ENCODE measurements around the gene NFATC4.
"Not testable (repeated sequence)": the region's sequence is repeated elsewhere in the genome, so short reads cannot be mapped to it uniquely, and the experiment has no call there.

Gene NFATC4

GRCh38 chr14:24367514-24368211 lies at the start of gene NFATC4:
Gene NFATC4, plus strand, starts transcription at chr14:24368184. Its CDS starts 157 bp downstream, at chr14:24368341.
- CTCF ChIA-PET, result no interaction called here
- DNase-seq, result no peak
- peaks cover 86% of the 10 kb centered on the region for H3K27me3 Mint-ChIP-seq
- no peaks in the 10 kb centered on the region for H3K9me3 Mint-ChIP-seq
- H3K27ac Mint-ChIP-seq, result no peak within 1 kb of the TSS
- H3K4me1 Mint-ChIP-seq, result peaks cover 30% of the 10 kb centered on the region
- peaks cover 2% of the 10 kb centered on the region for H3K36me3 Mint-ChIP-seq
- H3K4me3 Mint-ChIP-seq, result peak within 1 kb of the TSS; percentile 35

- H3K4me3 Mint-ChIP-seq, result no peak overlapping the region
- H3K9me3 Mint-ChIP-seq, result no peaks in the 10 kb centered on the region
- H3K4me1 Mint-ChIP-seq, result peaks cover 9% of the 10 kb centered on the region
- peaks cover 3% of the 10 kb centered on the region for H3K36me3 Mint-ChIP-seq
- H3K27ac Mint-ChIP-seq, result no peak overlapping the region
- peaks cover 77% of the 10 kb centered on the region for H3K27me3 Mint-ChIP-seq
- CTCF ChIA-PET, result interaction anchor here (0.9 to 2.2 kb wide), 3 partner anchors 11 to 114 kb away, joined by 3 to 8 read pairs (median 4); partner anchors contain the start of gene CIDEB
- no peak for DNase-seq
Observed at GRCh38 chr14:24321212-24321975, 46.6 kb upstream of the NFATC4 start.

DNA sequence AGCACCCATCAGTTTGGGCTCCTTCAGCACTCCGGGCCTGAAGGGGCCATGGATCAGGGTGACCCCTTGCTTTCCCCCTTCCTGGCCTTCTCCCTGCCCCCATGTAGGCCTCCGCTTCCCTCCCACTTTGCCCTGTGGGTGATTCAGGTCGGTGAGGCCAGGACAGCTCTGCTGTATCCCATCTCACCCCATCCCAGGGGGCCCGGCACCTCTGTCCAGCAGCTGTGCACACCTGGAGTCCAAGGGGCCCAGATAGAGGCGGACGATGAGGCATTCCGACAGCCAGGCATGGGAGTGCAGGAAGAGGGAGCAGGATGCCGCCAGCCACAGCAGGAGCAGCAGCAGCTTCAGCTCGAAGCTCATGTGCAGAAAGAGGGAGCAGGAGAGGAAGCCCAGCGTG lies 45.3 kb upstream of the NFATC4 start:
- peaks cover 11% of the 10 kb centered on the region for H3K4me1 Mint-ChIP-seq
- H3K27me3 Mint-ChIP-seq, result peaks cover 82% of the 10 kb centered on the region
- no peak for DNase-seq
- peaks cover 3% of the 10 kb centered on the region for H3K36me3 Mint-ChIP-seq
- H3K4me3 Mint-ChIP-seq, result no peak overlapping the region
- CTCF ChIA-PET, result interaction anchor here (0.9 to 2.2 kb wide), 5 partner anchors 10 to 113 kb away, joined by 3 to 8 read pairs (median 4); partner anchors contain the start of genes CIDEB and LTB4R2
- H3K27ac Mint-ChIP-seq, result no peak overlapping the region
- no peaks in the 10 kb centered on the region for H3K9me3 Mint-ChIP-seq

GRCh38 chr14:24323341-24323740 lies 44.6 kb upstream of the NFATC4 start:
- H3K4me1 Mint-ChIP-seq, result peaks cover 13% of the 10 kb centered on the region
- no peak for DNase-seq
- no peak overlapping the region for H3K4me3 Mint-ChIP-seq
- no peak overlapping the region for H3K27ac Mint-ChIP-seq
- no peaks in the 10 kb centered on the region for H3K9me3 Mint-ChIP-seq
- H3K27me3 Mint-ChIP-seq, result peaks cover 81% of the 10 kb centered on the region
- CTCF ChIA-PET, result interaction anchor here (0.9 to 18.8 kb wide), 5 partner anchors 10 to 108 kb away, joined by 3 to 557 read pairs (median 8); partner anchors contain the start of genes CBLN3, CIDEB, KHNYN and LTB4R2
- no peaks in the 10 kb centered on the region for H3K36me3 Mint-ChIP-seq

- Mint-ChIP-seq H3K4me3 (no peak overlapping the region), H3K36me3 (no peaks in the 10 kb centered on the region), H3K4me1 (peaks cover 18% of the 10 kb centered on the region), H3K9me3 (no peaks in the 10 kb centered on the region), H3K27ac (no peak overlapping the region), H3K27me3 (peaks cover 76% of the 10 kb centered on the region)
- CTCF ChIA-PET, result interaction anchor here (1.5 to 18.8 kb wide), 4 partner anchors 10 to 106 kb away, joined by 3 to 557 read pairs (median 8); partner anchors contain the start of genes CBLN3, KHNYN and LTB4R2
- DNase-seq, result no peak
Observed at GRCh38 chr14:24324024-24324423, 44.0 kb upstream of the NFATC4 start.

DNA sequence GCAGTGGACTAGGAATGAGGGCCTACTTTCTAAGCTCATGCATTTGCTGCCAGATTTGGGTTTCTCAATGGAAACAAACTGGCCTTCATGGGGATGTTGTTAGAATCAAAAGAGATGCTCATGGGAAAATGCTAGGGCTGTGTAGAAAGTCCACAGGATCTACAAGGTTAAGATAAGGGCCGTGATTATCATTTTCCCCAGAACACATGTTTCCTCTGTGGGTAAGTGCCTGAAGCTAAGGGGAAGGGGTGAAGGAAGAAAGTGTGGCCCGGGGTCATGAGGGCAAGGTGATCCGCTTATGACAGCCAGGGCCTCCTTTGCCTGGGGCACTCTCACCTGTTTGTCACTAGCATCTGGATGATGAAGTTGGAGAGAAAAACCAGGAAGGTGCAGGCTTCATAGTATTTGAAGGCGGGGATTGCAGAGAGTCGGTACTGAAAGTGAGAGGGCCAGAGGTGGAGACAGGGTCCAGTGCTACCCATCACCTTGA lies 42.9 kb upstream of the NFATC4 start:
- Mint-ChIP-seq H3K27me3 (peaks cover 76% of the 10 kb centered on the region), H3K36me3 (no peaks in the 10 kb centered on the region), H3K9me3 (no peaks in the 10 kb centered on the region), H3K4me1 (peaks cover 27% of the 10 kb centered on the region), H3K4me3 (no peak overlapping the region), H3K27ac (no peak overlapping the region)
- DNase-seq, result no peak
- CTCF ChIA-PET, result interaction anchor here (0.7 to 18.8 kb wide), 5 partner anchors 8 to 105 kb away, joined by 3 to 557 read pairs (median 6); partner anchors contain the start of genes CBLN3, KHNYN and LTB4R2

GRCh38 chr14:24325963-24326362 lies 42.0 kb upstream of the NFATC4 start:
- peaks cover 75% of the 10 kb centered on the region for H3K27me3 Mint-ChIP-seq
- no peak for DNase-seq
- no peak overlapping the region for H3K27ac Mint-ChIP-seq
- H3K36me3 Mint-ChIP-seq, result no peaks in the 10 kb centered on the region
- no peak overlapping the region for H3K4me3 Mint-ChIP-seq
- CTCF ChIA-PET, result interaction anchor here (2.2 to 18.8 kb wide), 2 partner anchors 8 to 104 kb away, joined by 9 to 557 read pairs; partner anchors contain the start of genes CBLN3 and KHNYN
- no peaks in the 10 kb centered on the region for H3K9me3 Mint-ChIP-seq
- H3K4me1 Mint-ChIP-seq, result peaks cover 27% of the 10 kb centered on the region

DNA sequence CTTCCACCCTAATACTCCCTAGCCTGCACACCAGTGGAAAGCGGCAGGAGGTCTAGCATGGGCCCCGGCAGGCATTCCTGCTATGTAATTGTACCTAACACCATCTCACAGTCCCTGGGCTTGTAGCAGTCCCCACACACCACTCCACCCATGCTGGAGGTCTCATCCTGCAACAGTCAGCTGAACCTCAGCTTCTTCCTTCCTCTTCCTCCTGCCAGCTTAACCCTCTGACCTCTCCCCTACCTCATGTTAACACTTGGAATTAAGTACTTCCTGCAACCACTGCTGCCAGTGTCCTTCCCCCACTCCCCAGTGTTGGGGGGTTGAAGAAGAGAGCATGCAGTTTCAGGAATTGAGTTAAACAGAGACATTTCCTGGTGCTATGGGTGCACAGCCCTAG lies 40.7 kb upstream of the NFATC4 start:
- no peak for DNase-seq
- CTCF ChIA-PET, result interaction anchor here (0.7 to 18.8 kb wide), 6 partner anchors 9 to 112 kb away, joined by 3 to 557 read pairs (median 3); partner anchors contain the start of genes CBLN3, CIDEB, KHNYN and LTB4R
- H3K27ac Mint-ChIP-seq, result no peak overlapping the region
- H3K9me3 Mint-ChIP-seq, result no peaks in the 10 kb centered on the region
- H3K4me1 Mint-ChIP-seq, result peaks cover 38% of the 10 kb centered on the region
- no peaks in the 10 kb centered on the region for H3K36me3 Mint-ChIP-seq
- H3K4me3 Mint-ChIP-seq, result no peak overlapping the region
- peaks cover 80% of the 10 kb centered on the region for H3K27me3 Mint-ChIP-seq

GRCh38 chr14:24327914-24328313 lies 40.1 kb upstream of the NFATC4 start:
- not testable (repeated sequence) for H3K4me3 Mint-ChIP-seq, H3K36me3 Mint-ChIP-seq, H3K27ac Mint-ChIP-seq, H3K9me3 Mint-ChIP-seq
- DNase-seq, result peak; percentile 48
- CTCF ChIA-PET, result interaction anchor here (1.1 to 18.8 kb wide), 3 partner anchors 8 to 102 kb away, joined by 3 to 557 read pairs (median 129); partner anchors contain the start of genes CBLN3, CIDEB, KHNYN and LTB4R
- peaks cover 80% of the 10 kb centered on the region for H3K27me3 Mint-ChIP-seq
- peaks cover 43% of the 10 kb centered on the region for H3K4me1 Mint-ChIP-seq

DNA sequence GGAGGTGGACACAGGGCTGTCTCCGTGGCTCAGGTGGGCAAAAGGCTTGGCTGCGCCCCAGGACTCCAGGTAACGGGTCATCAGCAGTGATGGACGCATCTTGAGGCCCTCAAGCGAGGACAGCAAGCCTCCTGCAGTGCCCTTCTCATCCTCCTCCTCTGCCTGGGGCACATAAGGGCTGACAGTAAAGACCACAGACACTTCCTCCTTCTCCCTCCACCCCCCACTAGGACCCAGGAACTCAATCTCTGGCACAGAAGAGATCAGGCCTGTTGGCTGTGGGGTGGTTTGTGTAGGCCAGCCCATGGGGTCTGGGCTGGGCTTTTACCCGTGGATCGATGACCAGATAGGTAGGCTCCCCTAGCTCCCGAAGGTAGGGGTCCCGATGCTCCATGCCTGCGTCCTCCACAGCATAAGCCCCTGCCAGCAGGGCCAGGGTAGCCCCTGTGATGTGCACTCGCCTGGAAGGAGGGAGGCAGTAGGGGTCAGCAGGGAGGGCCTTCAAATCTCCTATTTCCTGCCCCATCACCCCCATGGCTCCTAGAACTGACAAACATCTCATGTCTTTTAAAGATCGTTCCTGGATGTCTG lies 38.8 kb upstream of the NFATC4 start:
- Mint-ChIP-seq H3K4me3 (no peak overlapping the region), H3K9me3 (no peaks in the 10 kb centered on the region), H3K27ac (no peak overlapping the region), H3K36me3 (peaks cover under 1% of the 10 kb centered on the region), H3K27me3 (peaks cover 81% of the 10 kb centered on the region), H3K4me1 (peaks cover 55% of the 10 kb centered on the region)
- CTCF ChIA-PET, result interaction anchor here (1.0 to 18.8 kb wide), 5 partner anchors 10 to 112 kb away, joined by 3 to 557 read pairs (median 4); partner anchors contain the start of genes CBLN3, CIDEB, KHNYN and LTB4R
- DNase-seq, result no peak

DNA sequence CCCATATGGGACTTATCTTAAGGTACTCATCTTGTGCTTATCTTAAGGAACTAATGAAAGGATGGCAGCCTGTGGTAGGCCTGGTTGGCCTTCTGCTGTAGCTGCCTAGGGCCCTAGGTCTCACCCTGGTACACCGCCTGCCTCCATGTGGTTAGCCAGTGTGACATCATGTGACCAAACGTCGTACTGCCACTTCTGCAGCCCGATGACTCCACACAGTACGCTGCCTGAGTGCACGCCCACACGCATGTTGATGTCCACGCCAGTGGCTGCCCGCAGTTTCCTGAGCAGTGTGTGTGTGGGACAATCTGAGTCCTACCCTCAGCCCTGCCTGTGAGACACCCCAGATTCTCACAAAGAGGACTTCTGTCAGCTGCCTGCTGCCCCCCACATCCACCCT lies 38.2 kb upstream of the NFATC4 start:
- Mint-ChIP-seq H3K4me3 (no peak overlapping the region), H3K27ac (no peak overlapping the region), H3K9me3 (no peaks in the 10 kb centered on the region), H3K36me3 (peaks cover 1% of the 10 kb centered on the region), H3K27me3 (peaks cover 81% of the 10 kb centered on the region), H3K4me1 (peaks cover 59% of the 10 kb centered on the region)
- CTCF ChIA-PET, result interaction anchor here (1.1 to 18.8 kb wide), 4 partner anchors 9 to 112 kb away, joined by 3 to 557 read pairs (median 66); partner anchors contain the start of genes CBLN3, CIDEB, KHNYN and LTB4R
- peak; percentile 52 for DNase-seq

DNA sequence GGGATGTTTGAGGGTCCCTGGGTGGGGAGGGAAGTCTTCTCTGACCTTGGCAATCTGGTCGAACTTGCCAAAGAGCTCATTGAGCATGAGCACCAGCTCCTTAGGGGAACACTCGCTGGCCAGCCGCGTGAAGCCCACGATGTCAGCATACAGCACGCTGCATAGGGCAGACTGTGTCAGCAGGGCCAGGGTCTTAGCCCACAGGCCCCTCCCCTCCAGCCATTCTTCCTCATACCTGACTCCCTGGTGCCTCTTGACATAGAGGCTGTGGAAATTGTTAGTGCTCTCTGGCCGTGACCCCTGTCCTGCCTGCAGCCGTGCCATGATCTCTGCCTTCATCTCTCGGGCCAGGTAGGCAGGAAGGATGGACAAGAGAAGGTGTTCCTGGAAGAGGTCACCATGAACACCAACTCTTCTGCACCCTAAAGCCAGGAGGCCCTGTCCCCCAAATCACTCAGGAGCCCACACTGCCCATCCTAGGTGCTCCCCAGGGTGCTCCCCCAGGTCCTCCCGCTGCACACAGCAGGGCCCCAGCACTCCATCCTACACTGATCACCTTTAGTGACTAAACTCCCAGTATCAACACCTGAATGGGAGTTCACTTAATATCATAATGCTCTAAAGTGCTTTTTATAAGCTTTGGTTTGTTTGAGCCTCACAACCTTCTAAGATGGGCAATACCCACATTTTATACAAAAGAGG lies 36.9 kb upstream of the NFATC4 start:
- Mint-ChIP-seq H3K36me3 (peaks cover 12% of the 10 kb centered on the region), H3K4me3 (no peak overlapping the region), H3K9me3 (no peaks in the 10 kb centered on the region), H3K27ac (no peak overlapping the region), H3K27me3 (peaks cover 81% of the 10 kb centered on the region), H3K4me1 (peaks cover 67% of the 10 kb centered on the region)
- DNase-seq, result no peak
- CTCF ChIA-PET, result interaction anchor here (1.0 to 18.8 kb wide), 6 partner anchors 20 to 109 kb away, joined by 3 to 557 read pairs (median 12); partner anchors contain the start of genes CBLN3, CIDEB, KHNYN and LTB4R

GRCh38 chr14:24331731-24332267 lies 36.2 kb upstream of the NFATC4 start:
- DNase-seq, result no peak
- CTCF ChIA-PET, result interaction anchor here (0.7 to 18.8 kb wide), 16 partner anchors 8 to 277 kb away, joined by 3 to 557 read pairs (median 8); partner anchors contain the start of genes CBLN3, CIDEB, KHNYN and LTB4R
- H3K27ac Mint-ChIP-seq, result peak overlapping the region; percentile 46
- peaks cover 19% of the 10 kb centered on the region for H3K36me3 Mint-ChIP-seq
- peaks cover 68% of the 10 kb centered on the region for H3K4me1 Mint-ChIP-seq
- peaks cover 82% of the 10 kb centered on the region for H3K27me3 Mint-ChIP-seq
- no peaks in the 10 kb centered on the region for H3K9me3 Mint-ChIP-seq
- H3K4me3 Mint-ChIP-seq, result peak overlapping the region; percentile 66

Data from activated naive CD4-positive, alpha-beta T cell treated with anti-CD3 and anti-CD28 coated beads, Interleukin-2, amount 10 ng/mL, durations not matched to agents 7 days and 5 days (primary cell).